GM19452 (cell line): Measurements from ENCODE around the gene CRYM.
A peak's percentile ranks its signal among the peaks of the same experiment; 100 is the strongest.
"Not testable (repeated sequence)": the region's sequence is repeated elsewhere in the genome, so short reads cannot be mapped to it uniquely, and the experiment has no call there.

Experiments used
- ATAC-seq: cut with Tn5 transposase; IDR thresholded peaks from one replicate; pipeline ENCODE4 v1.9.1; 2021; ENCODE audit not compliant: unreplicated experiment

The CRYM gene

DNA sequence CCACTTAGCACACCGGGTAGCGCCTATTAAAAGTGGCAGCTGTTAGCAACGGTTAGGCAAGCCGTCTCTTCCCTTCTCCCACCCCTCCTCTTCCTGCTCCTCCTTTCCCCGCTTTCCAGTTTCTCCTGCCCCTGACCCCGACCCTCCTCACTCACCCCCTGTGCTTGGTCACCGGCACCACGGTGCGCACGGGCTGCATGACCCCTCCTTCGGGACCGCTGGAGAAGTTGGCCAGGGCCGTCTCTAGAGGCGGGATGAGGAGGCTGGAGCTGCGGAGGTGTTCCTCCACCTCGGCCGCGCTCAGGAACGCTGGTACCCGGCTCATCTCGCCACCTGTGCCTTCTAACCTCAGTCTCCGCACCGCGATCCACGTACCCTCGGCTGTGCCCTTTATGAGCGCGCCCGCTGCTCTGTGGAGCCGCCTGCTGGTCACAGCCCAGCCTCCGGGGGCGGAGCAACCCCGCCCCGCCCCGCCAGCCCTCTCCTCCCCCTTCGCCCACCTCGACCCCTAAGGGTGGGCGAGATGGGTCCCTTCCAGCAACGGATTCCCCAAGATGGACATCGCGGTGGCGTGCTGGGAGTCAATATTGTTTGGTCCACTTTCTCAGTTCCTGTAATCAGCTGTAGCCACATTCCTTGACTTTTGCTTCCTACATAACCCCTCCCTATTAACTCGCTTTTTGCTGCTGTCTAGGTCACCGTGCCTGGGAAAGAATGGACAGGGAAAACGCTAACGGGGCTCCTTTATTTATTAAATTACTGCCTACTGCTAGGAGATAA lies at the start of gene CRYM:
TSS of gene CRYM (minus strand) at position 364 of the 780 bp plus-strand sequence. CDS start at position 325, 39 bp downstream.
- ATAC-seq, result peak; percentile 55

DNA sequence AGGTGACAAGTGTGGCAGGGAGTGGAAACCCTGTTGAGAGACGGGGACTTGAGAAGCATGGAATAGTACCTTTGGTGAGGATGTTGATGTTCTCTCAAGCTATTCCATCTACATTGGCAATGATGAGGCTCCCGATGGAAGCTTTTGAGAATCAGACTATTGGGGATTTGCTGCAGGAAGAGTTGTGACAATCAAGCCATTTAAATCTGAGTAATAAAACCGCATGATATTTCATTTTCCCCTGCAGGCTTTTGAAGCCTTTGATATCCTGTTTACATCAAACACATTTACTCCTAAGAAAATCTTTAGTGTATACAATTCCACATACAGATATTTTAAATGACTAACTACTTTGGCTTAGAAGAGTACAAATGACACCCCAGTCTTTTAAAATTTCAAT lies 49.0 kb upstream of the CRYM start:
- no peak for ATAC-seq

DNA sequence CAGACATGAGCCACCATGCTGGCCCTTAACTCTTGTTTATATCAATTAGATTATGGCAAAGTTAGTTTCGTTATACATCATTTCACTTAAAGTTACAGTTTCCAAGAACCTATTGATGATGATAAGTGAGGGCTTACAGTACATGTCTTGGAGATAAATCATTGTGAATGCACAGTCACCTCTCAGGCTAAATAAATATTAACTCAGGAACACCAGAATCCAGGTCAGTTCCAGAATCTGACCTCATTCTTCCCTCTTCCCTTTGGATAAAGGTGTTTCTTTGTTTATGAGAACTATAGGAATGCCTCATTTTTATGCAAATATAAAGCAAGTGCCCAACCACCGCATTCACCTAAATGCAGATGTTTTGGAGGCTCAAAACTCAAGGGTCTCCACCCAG lies 48.4 kb upstream of the CRYM start:
- ATAC-seq, result no peak

DNA sequence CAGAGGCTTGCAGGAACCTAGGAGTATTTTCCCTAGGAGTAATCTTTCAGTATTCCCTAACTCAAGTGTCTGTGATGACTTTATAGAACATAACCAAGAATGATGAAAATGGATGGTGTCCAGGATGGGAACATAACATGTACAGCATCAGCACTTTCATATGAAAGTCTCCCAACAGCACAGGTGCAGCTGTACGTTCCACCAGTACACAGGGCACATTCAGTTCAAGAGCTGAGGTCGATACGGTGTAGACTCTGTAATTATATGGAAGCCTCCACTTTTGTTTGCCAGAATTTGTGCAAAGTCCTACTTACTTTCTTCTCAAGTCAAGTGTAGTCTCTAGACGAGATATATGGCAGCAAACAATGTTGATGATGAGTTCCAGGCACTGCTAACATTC lies 46.2 kb upstream of the CRYM start:
- ATAC-seq, result no peak

DNA sequence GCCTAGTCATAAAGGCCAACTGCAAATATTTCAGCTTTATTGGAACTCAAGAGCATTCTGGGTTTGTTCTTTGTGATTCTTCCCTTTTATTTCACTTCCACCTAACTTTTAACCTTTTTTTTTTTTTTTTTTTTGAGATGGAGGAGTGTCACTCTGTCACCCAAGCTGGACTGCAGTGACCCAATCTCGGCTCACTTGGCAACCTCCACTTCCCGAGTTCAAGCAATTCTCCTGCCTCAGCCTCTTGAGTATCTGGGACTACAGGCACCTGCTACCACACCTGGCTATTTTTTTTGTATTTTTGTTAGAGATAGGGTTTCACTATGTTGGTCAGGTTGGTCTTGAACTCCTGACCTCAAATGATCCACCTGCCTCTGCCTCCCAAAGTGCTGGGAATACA lies 44.2 kb upstream of the CRYM start:
- not testable (repeated sequence) for ATAC-seq

DNA sequence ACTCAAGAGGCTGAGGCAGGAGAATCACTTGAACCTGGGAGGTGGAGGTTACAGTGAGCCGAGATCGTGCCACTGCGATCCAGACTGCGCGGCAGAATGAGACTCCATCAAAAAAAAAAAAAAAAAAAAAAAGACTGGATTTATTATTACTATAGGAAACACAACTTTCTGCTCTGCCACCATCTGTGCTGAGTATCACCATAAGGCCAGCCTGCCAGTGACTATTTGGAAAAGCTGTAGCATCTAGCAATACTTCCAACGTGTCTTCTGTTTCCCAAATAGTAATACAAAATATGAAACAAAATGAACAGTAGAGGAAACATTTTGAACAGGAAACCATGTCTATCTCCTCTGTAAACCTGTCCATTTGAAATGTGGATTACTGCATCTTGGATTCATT lies 43.6 kb upstream of the CRYM start:
- no peak for ATAC-seq

DNA sequence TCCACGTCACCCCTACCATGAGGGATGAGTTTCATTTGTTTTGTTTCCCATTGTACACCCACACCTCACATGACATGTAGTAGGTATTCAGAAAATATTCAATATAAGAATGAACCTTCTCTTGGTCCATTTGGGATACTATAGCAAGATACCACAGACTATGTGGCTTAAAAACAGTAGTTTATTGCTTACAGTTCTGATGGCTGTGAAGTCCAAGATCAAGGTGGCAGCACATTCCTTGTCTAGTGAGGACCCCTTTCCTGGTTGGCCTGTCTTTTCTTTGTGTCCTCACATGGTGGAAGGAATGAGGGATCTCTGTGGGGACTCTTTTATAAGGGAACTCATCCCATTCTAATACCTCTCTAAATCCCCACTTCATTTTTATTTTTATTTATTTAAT lies 36.2 kb upstream of the CRYM start:
- no peak for ATAC-seq

DNA sequence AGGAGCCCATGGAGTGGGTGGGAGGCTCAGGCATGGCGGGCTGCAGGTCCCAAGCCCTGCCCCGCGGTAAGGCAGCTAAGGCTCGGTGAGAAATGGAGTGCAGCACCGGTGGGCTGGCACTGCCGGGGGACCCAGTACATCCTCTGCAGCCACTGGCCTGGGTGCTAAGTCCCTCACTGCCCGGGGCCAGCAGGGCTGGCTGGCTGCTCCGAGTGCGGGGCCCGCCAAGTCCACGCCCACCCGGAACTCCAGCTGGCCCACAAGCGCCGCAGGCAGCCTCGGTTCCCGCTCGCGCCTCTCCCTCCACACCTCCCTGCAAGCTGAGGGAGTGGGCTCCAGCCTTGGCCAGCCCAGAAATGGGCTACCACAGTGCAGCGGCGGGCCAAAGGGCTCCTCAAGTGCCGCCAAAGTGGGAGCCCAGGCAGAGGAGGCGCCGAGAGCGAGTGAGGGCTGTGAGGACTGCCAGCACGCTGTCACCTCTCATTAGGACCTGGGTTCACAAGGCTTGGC lies 34.8 kb upstream of the CRYM start:
- not testable (repeated sequence) for ATAC-seq

DNA sequence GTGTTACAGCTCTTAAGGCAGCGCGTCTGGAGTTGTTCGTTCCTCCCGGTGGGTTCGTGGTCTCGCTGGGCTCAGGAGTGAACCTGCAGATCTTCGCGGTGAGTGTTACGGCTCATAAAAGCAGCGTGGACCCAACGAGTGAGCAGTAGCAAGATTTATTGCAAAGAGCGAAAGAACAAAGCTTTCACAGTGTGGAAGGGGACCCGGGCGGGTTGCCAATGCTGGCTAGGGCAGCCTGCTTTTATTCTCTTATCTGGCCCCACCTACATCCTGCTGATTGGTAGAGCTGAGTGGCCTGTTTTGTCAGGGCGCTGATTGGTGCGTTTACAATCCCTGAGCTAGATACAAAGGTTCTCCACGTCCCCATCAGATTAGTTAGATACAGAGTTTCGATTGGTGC lies 34.0 kb upstream of the CRYM start:
- not testable (repeated sequence) for ATAC-seq

DNA sequence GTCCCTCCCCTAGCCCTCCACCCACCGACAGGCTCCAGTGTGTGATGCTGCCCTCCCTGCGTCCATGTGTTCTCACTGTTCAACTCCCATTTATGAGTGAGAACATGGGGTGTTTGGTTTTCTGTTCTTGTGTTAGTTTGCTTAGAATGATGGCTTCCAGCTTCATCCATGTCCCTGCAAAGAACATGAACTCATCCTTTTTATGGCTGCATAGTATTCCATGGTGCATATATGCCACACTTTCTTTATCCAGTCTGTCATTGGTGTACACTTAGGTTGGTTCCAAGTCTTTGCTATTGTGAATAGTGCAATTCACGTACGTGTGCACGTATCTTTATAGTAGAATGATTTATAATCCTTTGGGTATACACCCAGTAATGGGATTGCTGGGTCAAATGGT lies 28.6 kb upstream of the CRYM start:
- not testable (repeated sequence) for ATAC-seq

DNA sequence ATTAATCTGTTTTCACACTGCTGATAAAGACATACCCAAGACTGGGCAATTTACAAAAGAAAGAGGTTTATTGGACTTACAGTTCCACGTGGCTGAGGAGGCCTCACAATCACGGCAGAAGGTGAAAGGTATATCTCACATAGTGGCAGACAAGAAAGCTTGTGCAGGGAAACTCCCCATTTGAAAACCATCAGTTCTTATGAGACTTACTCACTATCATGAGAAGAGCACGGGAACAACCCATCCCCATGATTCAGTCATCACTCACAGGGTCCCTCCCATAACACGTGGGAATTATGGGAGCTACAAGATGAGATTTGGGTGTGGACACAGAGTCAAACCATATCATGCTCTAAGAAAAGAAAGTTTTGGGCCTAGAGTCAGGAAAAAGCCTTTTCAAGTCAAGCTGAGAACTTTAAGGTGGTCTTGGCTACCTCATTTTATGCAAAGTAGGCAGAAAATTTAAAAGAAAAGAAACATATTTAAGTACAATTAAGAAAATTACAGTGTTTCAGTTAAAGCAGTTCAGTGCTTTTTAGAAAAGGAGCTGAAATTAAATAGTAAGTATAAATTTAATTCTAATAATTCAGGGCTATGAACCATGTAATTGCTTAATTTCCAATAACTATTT lies 24.9 kb upstream of the CRYM start:
- no peak for ATAC-seq

DNA sequence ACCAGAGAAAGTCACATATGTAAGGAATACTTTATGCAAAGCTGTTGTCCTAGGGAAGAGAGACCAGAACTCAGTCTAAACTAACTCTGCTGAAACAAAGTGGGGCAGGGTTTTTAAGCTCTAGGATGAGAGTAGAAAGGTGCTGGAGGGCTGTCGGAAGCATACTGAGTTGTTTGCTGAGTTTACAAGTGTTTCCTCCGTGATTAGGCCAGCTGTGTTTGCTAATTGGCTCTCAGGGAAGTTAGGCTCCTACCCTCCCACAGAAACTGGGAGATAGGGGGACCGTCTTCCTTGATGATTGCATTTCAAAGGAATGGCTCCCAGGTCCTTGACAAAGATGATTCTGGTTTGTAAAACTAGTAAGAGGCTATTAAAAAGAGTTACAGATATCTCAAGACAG lies 24.4 kb upstream of the CRYM start:
- ATAC-seq, result no peak

DNA sequence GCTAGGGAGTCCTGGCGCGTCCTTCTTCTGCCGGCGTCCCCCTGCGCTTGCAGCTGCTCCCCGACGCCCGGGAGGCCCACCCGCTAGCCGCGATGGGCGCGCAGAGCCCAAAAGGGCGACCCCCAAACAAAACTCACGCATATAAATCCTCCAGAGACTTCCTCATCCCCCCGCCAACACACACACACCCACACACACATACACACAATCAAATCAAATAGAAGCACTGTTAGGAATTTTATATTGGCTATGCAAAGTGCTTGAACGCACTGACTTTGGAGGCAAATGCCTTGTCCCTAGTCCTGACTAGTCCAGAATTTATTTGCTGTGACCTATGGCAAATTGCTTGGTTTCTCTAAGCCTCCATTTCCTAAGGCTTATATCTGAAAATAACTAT lies 23.8 kb upstream of the CRYM start:
- ATAC-seq, result no peak

DNA sequence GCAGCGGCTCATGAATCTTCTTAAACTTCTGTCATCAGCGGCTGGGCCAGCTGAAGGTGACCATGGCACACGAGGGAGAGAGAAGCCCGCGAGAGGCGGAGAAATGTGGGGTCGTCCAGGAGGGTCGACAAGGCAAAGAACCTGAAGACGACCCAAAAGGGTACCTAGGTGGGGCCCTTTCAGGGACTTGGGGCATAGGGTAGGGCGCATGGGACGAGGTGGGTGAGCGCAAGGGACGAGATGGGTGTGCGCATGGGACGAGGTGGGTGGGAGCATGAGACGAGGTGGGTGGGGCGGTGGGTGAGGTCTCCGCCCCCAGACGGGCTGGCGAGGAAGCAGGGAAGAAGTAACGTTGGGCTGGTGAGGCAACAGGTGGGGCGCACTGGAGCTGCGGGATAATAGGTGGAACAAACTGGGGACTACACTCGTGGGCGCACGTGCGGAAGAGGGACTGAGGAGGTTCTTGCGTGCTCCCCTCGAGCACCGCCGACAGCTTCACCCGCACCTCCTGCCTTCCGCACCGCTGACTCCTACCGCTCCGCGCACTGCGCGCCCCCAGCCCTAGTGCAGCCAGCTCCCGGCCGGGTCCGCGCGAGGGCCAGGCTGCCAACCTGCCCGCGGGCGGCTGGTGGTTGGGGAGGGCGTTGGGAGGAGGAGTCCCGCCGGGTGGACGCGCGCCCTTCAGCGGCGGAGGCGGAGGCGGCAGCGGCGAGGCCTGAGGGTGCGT lies 23.2 kb upstream of the CRYM start:
- peak; percentile 53 for ATAC-seq

DNA sequence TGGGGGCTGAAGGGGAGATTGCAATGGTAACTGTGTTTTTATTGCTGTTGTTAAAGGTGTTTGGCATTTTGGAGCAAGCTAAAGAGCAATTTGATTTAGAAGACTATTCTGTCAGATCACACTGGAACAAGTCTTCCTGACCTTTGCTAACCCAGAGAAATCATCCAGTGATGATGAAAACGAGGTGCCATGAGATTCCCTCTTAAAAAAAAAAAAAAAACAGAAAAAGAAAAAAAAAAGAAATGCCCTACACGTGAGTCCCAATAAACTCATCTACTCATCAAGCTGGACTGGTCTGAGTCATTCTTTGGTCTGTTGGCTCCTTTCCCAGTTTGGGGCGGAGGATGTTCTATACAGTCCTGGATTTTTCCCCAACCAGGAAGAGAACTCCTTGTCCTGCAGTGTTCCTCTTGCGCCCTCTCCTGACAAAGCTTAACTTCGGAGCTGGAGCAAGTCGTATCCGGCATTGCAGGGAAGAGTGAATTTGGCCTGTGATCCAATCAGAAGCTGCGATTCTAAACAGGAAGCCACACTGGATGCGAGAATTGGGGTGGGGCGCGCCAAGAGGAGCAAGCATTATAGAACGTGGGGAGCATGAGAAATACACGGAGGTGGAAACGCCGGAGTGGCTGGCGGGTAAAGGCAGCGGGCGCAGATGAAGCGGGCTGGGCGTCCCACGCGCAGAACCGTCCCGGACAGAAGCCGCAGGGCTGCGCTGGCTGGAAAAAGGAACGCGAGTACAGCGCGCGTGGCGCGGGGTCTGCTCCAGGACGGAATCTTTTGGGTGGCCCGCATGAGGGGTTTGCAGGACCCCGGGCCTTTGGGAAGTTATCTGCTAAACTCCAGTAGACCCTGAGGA lies 22.4 kb upstream of the CRYM start:
- peak; percentile 53 for ATAC-seq

DNA sequence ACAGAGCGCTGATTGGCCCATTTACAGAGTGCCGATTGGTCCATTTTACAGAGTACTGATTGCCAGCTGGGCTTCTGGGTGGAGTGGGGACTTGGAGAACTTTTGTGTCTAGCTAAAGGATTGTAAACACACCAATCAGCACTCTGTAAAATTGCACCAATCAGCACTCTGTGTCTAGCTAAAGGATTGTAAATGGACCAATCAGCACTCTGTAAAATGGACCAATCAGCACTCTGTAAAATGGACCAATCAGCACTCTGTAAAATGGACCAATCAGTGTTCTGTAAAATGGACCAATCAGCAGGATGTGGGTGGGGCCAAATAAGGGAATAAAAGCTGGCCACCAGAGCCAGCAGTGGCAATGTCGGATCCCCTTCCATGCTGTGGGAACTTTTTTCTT lies 11.7 kb upstream of the CRYM start:
- ATAC-seq, result not testable (repeated sequence)

DNA sequence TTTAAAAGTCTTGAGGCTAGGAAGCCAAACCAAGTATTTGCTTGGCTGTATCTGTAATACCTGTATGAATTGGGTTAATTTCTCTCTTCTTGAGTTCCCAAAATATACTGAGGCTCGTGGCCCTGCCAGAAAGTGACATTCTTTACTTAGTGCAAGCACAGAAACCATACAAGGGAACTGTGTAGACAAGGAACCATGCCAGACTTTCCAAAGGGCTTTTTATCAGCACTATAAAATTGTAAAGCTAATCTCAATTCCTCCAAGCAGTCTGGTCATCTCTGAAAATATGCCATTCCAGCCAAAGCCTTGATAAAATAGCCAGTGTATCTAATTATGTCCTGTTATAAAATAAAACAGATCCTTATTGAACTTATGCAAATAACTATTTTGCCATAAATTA lies 7.2 kb upstream of the CRYM start:
- no peak for ATAC-seq

DNA sequence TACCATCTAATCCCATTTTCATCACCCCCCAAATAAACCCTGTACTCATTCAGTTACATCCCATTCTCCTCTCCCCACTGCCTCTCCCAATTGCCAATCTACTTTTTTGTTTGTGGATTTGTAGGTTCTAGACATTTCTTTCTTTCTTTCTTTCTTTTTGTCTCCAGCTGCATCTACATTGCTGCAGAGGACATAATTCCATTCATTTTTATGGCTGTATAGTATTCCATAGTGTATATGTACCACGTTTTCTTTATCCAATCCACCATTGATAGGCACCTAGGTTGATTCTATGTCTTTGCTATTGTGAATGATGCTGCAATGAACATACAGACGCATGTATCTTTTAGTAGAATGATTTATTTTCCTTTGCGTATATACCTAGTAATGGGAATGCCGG lies 6.3 kb upstream of the CRYM start:
- no peak for ATAC-seq

DNA sequence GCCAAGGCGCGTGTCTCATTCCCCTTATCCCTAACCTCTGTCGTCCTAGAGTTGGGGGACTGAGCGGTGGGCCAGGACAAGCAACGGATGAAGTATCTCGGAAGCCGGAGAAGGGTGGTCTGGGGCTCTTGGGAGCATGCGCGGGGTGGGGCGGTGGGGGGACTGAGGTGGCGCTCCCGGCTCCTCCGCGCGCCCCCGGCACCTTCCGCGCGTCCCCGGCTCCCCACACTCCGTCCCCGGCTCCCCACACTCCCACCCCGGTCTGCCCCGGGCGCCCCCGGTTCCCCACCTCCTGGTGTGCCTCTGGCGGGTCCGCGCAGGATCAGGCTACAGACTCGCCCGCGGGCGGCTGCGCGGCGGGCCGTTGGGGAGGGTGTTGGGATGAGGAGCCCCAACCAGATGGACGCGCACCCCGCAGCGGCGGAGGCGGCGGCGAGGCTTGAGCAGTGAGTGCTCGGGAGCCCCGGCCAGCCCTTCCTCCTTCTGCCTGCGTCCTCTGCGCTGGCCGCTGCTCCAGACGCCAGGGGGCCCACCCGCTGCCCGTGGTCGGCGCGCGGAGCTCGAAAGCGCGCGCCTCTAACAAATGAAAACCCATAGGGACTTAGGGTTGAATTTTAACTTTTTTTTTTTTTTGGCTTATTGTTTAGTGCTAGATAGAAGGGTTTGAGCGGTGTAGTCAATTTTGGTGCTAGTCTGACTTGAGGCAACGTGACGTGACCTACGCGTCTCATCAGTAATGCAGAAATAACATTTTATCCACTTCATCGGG lies 5.6 kb upstream of the CRYM start:
- no peak for ATAC-seq

DNA sequence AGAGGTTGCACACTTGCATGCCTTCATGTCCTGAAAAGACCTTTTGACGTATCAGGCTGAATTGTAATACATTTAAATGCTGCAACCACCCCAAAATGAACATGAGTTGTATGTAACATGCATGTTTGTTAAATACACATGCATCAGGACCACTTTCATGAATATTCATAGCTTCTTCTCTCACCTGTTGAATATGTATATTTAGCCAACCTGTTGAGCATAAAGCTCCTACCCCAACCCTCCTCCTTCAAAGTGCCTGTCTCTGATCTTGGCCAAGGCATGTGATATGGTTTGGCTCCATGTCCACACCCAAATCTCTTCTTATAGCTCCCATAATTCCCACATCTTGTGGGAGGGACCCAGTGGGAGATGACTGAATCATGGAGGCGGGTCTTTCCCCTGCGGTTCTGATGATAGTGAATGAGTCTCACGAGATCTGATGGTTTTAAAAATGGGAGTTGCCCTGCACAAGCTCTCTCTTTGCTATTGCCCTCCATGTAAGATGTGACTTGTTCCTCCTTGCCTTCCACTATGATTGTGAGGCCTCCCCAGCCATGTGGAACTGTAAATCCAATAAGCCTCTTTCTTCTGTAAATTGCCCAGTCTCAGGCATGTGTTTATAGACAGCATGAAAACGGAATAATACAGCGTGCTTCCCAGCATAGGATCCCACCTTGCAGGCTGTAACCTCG lies 3.8 kb upstream of the CRYM start:
- ATAC-seq, result no peak
